Stimulated activated CD4-positive, alpha-beta T cell treated with anti-CD3 and anti-CD28 coated beads, Interleukin-12 subunit alpha, Interleukin-12 subunit beta, amount 100 ng/mL, for 48 hours (primary cell): Measurements from ENCODE around the gene TCAIM.

Experiments
- DNase-seq, 3 donors: peaks; one replicate each; pipeline ENCODE4 v3.0.0-alpha.2; 2020; ENCODE audit warnings: low read depth in 2 of 3, low spot score in 1 of 3

TCAIM gene

DNA sequence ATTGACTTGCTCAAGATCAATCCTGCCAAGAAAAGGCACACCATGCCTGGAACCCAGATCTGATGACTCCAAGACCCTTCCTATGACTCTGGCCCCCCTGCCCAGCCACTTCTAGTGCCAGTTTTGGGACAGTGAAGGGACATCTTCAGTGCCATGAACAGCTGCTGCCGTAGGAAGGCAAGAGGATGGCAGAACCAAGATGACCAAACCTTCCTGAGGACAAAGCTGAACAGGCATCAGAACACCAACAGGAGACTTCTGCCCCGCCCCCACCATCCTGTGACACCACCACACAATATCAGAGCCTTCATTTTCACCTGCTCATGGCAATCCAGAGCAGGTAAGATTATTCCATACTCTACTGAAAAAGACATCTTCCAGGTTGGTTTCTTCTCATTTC, 105.9 kb downstream of the TCAIM start:
- no peak for DNase-seq

DNA sequence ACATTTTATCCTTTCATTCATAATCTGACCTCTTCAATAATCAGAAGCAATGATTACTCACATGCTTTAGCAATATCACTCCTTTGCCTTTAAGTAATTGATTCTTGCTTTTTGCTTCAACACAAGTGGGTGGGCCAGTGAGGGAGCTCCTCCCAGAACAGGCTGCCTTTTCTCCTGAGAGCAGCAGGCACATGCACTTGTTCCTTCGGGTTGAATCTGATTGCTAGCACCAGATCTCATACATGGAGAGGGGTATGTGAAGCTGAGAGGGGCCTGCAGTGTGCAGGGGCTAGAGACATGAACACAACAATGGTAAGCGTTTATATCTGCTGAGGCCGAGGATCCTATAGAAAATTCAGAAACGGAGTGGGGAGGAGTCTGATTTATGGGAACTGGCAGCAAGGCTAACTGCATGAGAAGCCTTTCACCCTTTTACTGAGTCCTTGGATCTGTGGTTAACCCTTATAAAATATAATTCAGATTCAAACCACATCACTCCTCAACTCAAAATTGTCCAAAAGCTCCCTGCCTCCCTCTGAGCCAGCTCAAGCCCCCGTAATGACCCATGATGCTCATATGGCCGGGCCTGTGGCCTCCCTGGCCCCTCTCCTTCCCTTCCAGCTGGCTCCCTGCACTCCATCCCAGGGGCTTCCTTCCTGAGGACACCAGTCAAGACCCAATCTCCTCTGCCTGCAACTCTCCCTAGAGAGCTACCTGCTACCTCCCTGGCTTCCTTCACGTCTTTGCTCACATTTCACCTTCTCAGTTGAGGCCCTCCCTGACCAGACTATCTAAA, 106.5 kb downstream of the TCAIM start:
- no peak for DNase-seq

- DNase-seq = no peak
These were observed 107.2 kb downstream of the TCAIM start for GRCh38 chr3:44445786-44446185.

DNA sequence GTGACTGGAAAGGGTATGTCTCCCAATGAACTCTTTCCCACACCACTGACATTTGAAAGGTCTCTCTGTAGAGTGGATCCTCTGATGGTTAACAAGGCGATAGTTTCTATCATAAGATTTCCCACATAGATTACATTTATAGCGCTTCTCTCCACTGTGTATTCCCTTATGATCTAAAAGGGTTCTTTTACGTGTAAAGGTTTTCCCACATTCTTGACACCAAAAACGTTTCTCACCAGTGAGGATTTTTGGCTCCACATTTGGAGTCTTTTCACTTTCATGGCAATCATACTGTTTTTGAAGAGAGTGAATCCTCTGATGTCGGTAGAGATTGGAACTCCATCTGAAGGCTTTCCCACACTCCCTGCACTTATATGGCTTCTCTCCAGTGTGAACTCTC, 108.4 kb downstream of the TCAIM start:
- DNase-seq = no peak

DNA sequence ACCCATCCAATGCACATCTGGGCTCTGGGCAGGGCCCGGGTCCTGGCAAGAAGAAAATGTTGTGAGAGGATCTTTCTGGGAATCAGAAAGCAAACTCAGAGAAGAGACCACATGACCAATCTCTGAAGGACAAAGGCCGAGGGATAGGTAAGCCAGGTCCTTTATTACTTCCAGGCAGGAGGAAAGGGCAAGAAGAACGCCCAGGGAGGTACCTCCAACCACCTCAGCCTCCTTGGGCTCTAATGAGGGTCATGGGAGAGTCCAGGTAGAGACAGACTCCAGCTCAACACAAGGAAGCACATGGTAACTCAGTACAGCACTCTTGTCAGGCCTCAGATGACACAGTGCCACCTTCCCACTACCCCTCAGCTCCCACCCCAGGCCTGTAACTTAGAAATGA, 112.9 kb downstream of the TCAIM start:
- DNase-seq = no peak

DNA sequence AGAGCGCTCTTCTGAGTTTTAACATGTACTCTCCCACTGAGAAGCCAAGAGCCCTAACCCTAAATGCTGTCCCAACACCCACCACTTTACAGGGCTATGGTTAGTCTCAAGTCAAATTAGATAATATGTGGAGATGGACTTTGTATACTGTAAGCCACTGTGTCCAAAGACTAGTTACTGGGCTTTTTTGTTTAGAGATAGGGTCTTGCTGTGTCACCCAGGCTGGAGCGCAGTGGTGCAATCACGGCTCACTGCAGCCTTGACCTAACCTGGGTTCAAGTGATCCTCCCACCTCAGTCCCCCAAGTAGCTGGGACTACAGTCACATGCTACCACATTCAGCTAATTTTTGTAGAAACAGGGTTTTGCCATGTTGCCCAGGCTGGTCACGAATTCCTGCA, 115.7 kb downstream of the TCAIM start:
- DNase-seq = no peak

GRCh38 chr3:44455318-44455717, 116.8 kb downstream of the TCAIM start:
- DNase-seq = no peak
